Activated CD8-positive, alpha-beta T cell treated with anti-CD3 and anti-CD28 coated beads for 36 hours (primary cell): ENCODE results near the gene RAB24. TPM values are rescaled to one million over a fixed set of nuclear protein-coding genes. Genes with fewer than 3 reads are reported as not detected.

Source experiments
- ATAC-seq: fragments of 200-7000 bp; cut with Tn5 transposase; one replicate; pipeline ENCODE4 v1.10.0; 2021; ENCODE audit warnings: mild to moderate bottlenecking, moderate library complexity
- CTCF ChIA-PET: fragments of 350-600 bp; sonication (Branson Sonifier 250); formaldehyde crosslinking; loops from one replicate; lab custom pipeline; 2021; ENCODE audit warnings: antibody characterized with exemption; lab: Charles Lee
- POLR2A ChIA-PET: fragments of 350-600 bp; sonication (Branson Sonifier 250); formaldehyde crosslinking; loops from one replicate; lab custom pipeline; 2021; ENCODE audit warnings: antibody characterized with exemption; lab: Charles Lee
- DNase-seq: peaks from one replicate; pipeline ENCODE4 v3.0.0-alpha.2; 2020
- H3K27ac Mint-ChIP-seq: one replicate; pipeline ENCODE4 v1.8.0; 2021; ENCODE audit warnings: mild to moderate bottlenecking, mixed read lengths
- H3K27me3 Mint-ChIP-seq: one replicate; pipeline ENCODE4 v1.8.0; 2021; ENCODE audit warnings: mixed read lengths
- H3K36me3 Mint-ChIP-seq: one replicate; pipeline ENCODE4 v1.8.0; 2021; ENCODE audit warnings: low read depth, mixed read lengths
- H3K4me1 Mint-ChIP-seq: one replicate; pipeline ENCODE4 v1.8.0; 2021; ENCODE audit warnings: low read depth, mixed read lengths
- H3K4me3 Mint-ChIP-seq: one replicate; pipeline ENCODE4 v1.8.0; 2021; ENCODE audit warnings: mild to moderate bottlenecking, moderate library complexity, mixed read lengths
- H3K9me3 Mint-ChIP-seq: one replicate; pipeline ENCODE4 v1.8.0; 2021; ENCODE audit warnings: mixed read lengths
- CTCF ChIP-seq: fragments of 200-600 bp; IDR thresholded peaks from one replicate; pipeline ENCODE4 v1.8.0; 2022; ENCODE audit warnings: antibody characterized with exemption, mild to moderate bottlenecking
- intact Hi-C: fragments of 100-400 bp; cut with micrococcal nuclease; formaldehyde crosslinking; loops from one replicate; pipeline ENCODE4 v1.10.0; 2022
- total RNA-seq, 2 experiments: library from RNA; stranded (reverse); gene quantifications; one replicate each; pipeline ENCODE4 v1.2.3, GENCODE V29; 2021

RAB24 gene
- total RNA-seq, 2 experiments from 2014 or later: 26.6 TPM

DNA sequence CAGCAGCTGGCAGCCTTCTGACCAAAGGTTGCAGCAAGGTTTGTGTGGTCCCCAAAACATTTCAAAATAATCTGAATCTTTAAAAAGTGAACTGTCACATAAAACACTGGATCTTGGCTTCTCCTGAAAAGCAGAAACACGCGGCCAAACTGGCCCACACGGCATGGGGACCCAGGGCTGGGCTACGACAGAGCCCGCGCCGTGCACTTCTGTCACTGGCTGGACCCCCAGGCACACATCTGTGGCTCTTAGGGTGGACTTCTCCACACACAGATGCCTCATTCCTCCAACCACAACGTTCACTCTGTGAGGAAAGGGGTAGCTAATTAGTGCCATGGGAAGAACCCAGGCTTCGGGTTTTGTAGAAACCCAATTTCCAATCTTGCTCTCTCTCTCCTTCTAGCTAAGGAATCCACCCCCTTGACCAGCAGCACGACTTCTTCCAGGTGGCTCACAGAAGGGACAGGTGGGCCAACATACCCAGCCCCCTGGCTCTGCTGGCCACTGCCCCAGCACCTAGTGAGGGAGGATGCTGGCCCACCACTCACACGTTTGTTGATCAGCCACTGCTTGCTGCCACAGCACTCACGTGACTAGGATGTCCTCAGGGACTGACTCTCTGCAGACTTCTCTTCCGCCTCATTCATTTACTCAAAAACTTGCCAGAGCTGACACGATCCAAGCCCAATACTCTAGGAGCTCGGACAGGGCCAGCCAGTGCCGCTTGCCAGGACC lies 30.1 kb upstream of the RAB24 start:
- DNase-seq (no peak), ATAC-seq (no peak)
- H3K4me3 Mint-ChIP-seq: no peak overlapping the region
- no peak for TF ChIP-seq CTCF
- no peak overlapping the region for H3K27ac Mint-ChIP-seq
- ChIA-PET POLR2A (interaction anchor here (1.0 to 2.0 kb wide), 2 partner anchors 17 to 144 kb away, joined by 3 to 6 read pairs; no protein-coding TSS in a partner anchor), CTCF (interaction anchor here (0.8 to 7.1 kb wide), 6 partner anchors 16 to 121 kb away, joined by 3 to 41 read pairs (median 4); no protein-coding TSS in a partner anchor)
- H3K9me3 Mint-ChIP-seq: no peaks in the 10 kb centered on the region
- intact Hi-C loops: no loop called here
- H3K36me3 Mint-ChIP-seq: peaks cover 35% of the 10 kb centered on the region
- no peaks in the 10 kb centered on the region for H3K27me3 Mint-ChIP-seq
- peaks cover 3% of the 10 kb centered on the region for H3K4me1 Mint-ChIP-seq

DNA sequence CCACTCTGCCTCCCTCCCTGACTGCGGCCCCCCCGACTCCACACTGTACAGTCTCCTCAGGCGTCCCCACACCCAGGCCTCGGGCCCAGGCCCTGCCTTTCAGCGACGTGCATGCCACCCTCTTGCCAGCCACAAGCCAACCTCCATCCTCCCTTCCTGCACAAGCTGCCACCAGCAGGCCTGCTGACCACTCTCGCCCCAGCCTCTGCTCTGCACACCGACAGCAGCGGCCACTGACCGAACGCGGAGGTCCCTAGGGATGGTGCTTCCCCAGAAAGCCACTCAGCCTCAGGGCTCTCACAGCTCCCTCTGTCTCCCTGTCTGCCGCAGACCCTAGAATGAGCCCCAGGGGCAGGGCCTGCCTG lies 29.4 kb upstream of the RAB24 start:
- Mint-ChIP-seq H3K27ac (no peak overlapping the region), H3K9me3 (no peaks in the 10 kb centered on the region), H3K36me3 (peaks cover 34% of the 10 kb centered on the region), H3K4me3 (no peak overlapping the region), H3K4me1 (peaks cover 7% of the 10 kb centered on the region), H3K27me3 (no peaks in the 10 kb centered on the region)
- no peak for TF ChIP-seq CTCF
- intact Hi-C loops: no loop called here
- ChIA-PET CTCF (interaction anchor here (0.8 to 7.1 kb wide), 3 partner anchors 15 to 57 kb away, joined by 3 to 41 read pairs (median 5); no protein-coding TSS in a partner anchor), POLR2A (interaction anchor here (2.0 kb wide), 2 partner anchors 13 to 18 kb away, joined by 6 to 8 read pairs; no protein-coding TSS in a partner anchor)
- DNase-seq: no peak
- ATAC-seq: no peak

- Mint-ChIP-seq H3K36me3 (peaks cover 30% of the 10 kb centered on the region), H3K27me3 (no peaks in the 10 kb centered on the region), H3K27ac (peak overlapping the region; percentile 9), H3K4me1 (peaks cover 12% of the 10 kb centered on the region), H3K4me3 (no peak overlapping the region), H3K9me3 (no peaks in the 10 kb centered on the region)
- ATAC-seq: no peak
- no peak for DNase-seq
- intact Hi-C loops: no loop called here
- TF ChIP-seq CTCF: no peak
- ChIA-PET CTCF (interaction anchor here (0.8 to 7.1 kb wide), 3 partner anchors 15 to 57 kb away, joined by 3 to 41 read pairs (median 5); no protein-coding TSS in a partner anchor), POLR2A (interaction anchor here (1.2 to 2.0 kb wide), 4 partner anchors 12 to 168 kb away, joined by 3 to 8 read pairs (median 5); partner anchors contain the start of gene LMAN2)
These were observed 28.7 kb upstream of the RAB24 start for GRCh38 chr5:177332031-177332895.

DNA sequence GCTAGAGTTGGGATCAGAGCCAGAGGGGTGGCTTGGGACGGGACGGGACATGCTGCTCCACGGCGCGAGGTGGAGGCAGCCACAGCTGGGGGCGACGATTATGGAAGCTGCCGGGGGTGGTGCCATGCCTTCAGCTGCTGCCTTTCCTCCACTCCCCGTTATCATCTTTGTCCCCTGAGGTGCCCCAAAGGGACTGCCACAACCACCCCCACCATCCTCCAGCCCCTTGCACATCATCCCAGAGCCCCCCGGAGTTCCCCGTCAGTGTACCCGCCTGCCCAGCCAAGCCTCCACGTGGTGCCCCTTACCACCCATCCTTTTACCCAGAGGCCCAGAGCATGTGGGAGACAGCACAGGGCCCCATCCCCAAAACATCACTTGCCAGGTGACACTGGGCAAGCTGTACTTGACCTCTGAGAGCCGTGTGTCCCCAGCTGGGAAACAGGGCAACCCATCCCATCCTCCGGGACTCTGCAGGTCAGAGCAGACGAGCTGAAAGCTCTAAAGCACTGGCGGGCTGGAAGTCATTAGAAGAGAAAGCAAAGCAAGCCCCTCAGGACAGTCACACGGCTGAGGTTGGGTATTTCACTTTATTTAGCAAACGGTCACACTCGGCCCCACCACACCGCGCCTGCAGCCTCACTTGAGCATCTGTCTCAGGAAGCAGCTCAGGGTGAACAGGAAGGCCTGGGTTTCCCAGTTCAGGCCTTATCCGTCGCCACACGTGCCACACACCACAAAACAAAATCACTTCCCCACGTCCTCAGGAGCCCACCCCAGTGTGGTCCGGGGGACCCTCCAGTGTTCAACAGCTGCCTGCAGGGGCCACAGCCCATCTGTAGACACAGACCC lies 27.7 kb upstream of the RAB24 start:
- H3K27ac Mint-ChIP-seq: peak overlapping the region; percentile 10
- no peak for TF ChIP-seq CTCF
- ChIA-PET CTCF (interaction anchor here (7.1 kb wide), 1 partner anchor 13 kb away, joined by 41 read pairs; no protein-coding TSS in a partner anchor), POLR2A (interaction anchor here (1.0 to 2.0 kb wide), 6 partner anchors 11 to 169 kb away, joined by 3 to 8 read pairs (median 4); partner anchors contain the start of gene LMAN2)
- DNase-seq (no peak), ATAC-seq (no peak)
- intact Hi-C loops: no loop called here
- no peaks in the 10 kb centered on the region for H3K9me3 Mint-ChIP-seq
- no peak overlapping the region for H3K4me3 Mint-ChIP-seq
- H3K4me1 Mint-ChIP-seq: peaks cover 9% of the 10 kb centered on the region
- peaks cover 25% of the 10 kb centered on the region for H3K36me3 Mint-ChIP-seq
- H3K27me3 Mint-ChIP-seq: no peaks in the 10 kb centered on the region
